Measurements from ENCODE around the gene S100A13.

The S100A13 gene

GRCh38 chr1:153639280-153639679, 12.0 kb upstream of the S100A13 start:
- TF ChIP-seq TOX (CRISPR knock-in tag; IDR thresholded peaks at IDR 0.05; ENCODE audit: borderline replicate concordance), result no peak
- TF ChIP-seq ISL1 (CRISPR knock-in tag; IDR thresholded peaks at IDR 0.05), result no peak
- no peak for TF ChIP-seq ZC3H10 (CRISPR knock-in tag; IDR thresholded peaks at IDR 0.05)
- TF ChIP-seq PPARA (CRISPR knock-in tag; IDR thresholded peaks at IDR 0.05; ENCODE audit: borderline replicate concordance), result no peak
- no peak for TF ChIP-seq SNAI2 (CRISPR knock-in tag; IDR thresholded peaks at IDR 0.05)
- TF ChIP-seq TSHZ2 (CRISPR knock-in tag; IDR thresholded peaks at IDR 0.05), result no peak
- no peak for TF ChIP-seq CSRNP3 (CRISPR knock-in tag; IDR thresholded peaks at IDR 0.05)
- TF ChIP-seq CREB5 (CRISPR knock-in tag; IDR thresholded peaks at IDR 0.05; ENCODE audit: low read depth), result no peak
- no peak for TF ChIP-seq POU6F1 (CRISPR knock-in tag; IDR thresholded peaks at IDR 0.05; ENCODE audit: borderline replicate concordance, low read depth)
- no peak for TF ChIP-seq PATZ1 (CRISPR knock-in tag; IDR thresholded peaks at IDR 0.05; ENCODE audit: borderline replicate concordance)
- no peak for TF ChIP-seq BACH2 (CRISPR knock-in tag; IDR thresholded peaks at IDR 0.05; ENCODE audit: borderline replicate concordance)
- ATAC-seq, result no peak

- no peak for ATAC-seq
- TF ChIP-seq BACH2 (CRISPR knock-in tag; IDR thresholded peaks at IDR 0.05; ENCODE audit: borderline replicate concordance), result no peak
- TF ChIP-seq POU6F1 (CRISPR knock-in tag; IDR thresholded peaks at IDR 0.05; ENCODE audit: borderline replicate concordance, low read depth), result no peak
- no peak for TF ChIP-seq ESRRG (CRISPR knock-in tag; IDR thresholded peaks at IDR 0.05)
- TF ChIP-seq PATZ1 (CRISPR knock-in tag; IDR thresholded peaks at IDR 0.05; ENCODE audit: borderline replicate concordance), result no peak
- no peak for TF ChIP-seq CSRNP3 (CRISPR knock-in tag; IDR thresholded peaks at IDR 0.05)
- no peak for TF ChIP-seq GLIS3 (CRISPR knock-in tag; IDR thresholded peaks at IDR 0.05)
- no peak for TF ChIP-seq OSR1 (CRISPR knock-in tag; IDR thresholded peaks at IDR 0.05)
- no peak for TF ChIP-seq ISL1 (CRISPR knock-in tag; IDR thresholded peaks at IDR 0.05)
- no peak for TF ChIP-seq ZNF8 (CRISPR knock-in tag; IDR thresholded peaks at IDR 0.05)
- TF ChIP-seq ARNTL (CRISPR knock-in tag; IDR thresholded peaks at IDR 0.05; ENCODE audit: borderline replicate concordance, low read depth), result no peak
- TF ChIP-seq ZC3H10 (CRISPR knock-in tag; IDR thresholded peaks at IDR 0.05), result no peak
- TF ChIP-seq ZFP3 (CRISPR knock-in tag; IDR thresholded peaks at IDR 0.05), result no peak
- TF ChIP-seq TCF4 (CRISPR knock-in tag; IDR thresholded peaks at IDR 0.05; ENCODE audit: borderline replicate concordance), result no peak
- no peak for TF ChIP-seq TSHZ2 (CRISPR knock-in tag; IDR thresholded peaks at IDR 0.05)
- TF ChIP-seq SNAI2 (CRISPR knock-in tag; IDR thresholded peaks at IDR 0.05), result no peak
- TF ChIP-seq ZFP30 (CRISPR knock-in tag; IDR thresholded peaks at IDR 0.05), result no peak
- no peak for TF ChIP-seq ZNF70 (CRISPR knock-in tag; IDR thresholded peaks at IDR 0.05)
- no peak for TF ChIP-seq CSDC2 (CRISPR knock-in tag; IDR thresholded peaks at IDR 0.05)
- TF ChIP-seq RARB (CRISPR knock-in tag; IDR thresholded peaks at IDR 0.05), result no peak
- TF ChIP-seq PPARA (CRISPR knock-in tag; IDR thresholded peaks at IDR 0.05; ENCODE audit: borderline replicate concordance), result no peak
Observed at GRCh38 chr1:153638261-153638660, 11.0 kb upstream of the S100A13 start.
